GM12878 (cell line): ENCODE measurements around the gene CDK11A.
"Not testable (repeated sequence)": the region's sequence is repeated elsewhere in the genome, so short reads cannot be mapped to it uniquely, and the experiment has no call there.

Experiments
- EZH2 ChIP-seq: IDR thresholded peaks from 2 replicates; pipeline ENCODE4 v1.6.1; 2012; ENCODE audit warnings: low read depth, mild to moderate bottlenecking, control low read depth, inconsistent platforms, low read length, borderline replicate concordance; ENCODE audit not compliant: control insufficient read depth
- TCF7 ChIP-seq: IDR thresholded peaks from 2 replicates; pipeline ENCODE4 v1.6.1; 2014; ENCODE audit warnings: antibody characterized with exemption, borderline replicate concordance
- TF ChIP-seq, protein P1 (sequence below), 3 experiments: IDR thresholded peaks in 2 of 3; conservative IDR thresholded peaks in 1 of 3; 2 replicates each; pipeline ENCODE4 v1.5.1; 2011; ENCODE audit warnings: low read depth in 3 of 3, low read length in 3 of 3, mild to moderate bottlenecking in 3 of 3, control low read depth in 2 of 3, moderate library complexity in 2 of 3, inconsistent platforms in 1 of 3, mixed read lengths in 1 of 3; ENCODE audit not compliant: control insufficient read depth in 2 of 3, insufficient read depth in 1 of 3; ENCODE audit errors: extremely low read depth in 1 of 3

DNA sequence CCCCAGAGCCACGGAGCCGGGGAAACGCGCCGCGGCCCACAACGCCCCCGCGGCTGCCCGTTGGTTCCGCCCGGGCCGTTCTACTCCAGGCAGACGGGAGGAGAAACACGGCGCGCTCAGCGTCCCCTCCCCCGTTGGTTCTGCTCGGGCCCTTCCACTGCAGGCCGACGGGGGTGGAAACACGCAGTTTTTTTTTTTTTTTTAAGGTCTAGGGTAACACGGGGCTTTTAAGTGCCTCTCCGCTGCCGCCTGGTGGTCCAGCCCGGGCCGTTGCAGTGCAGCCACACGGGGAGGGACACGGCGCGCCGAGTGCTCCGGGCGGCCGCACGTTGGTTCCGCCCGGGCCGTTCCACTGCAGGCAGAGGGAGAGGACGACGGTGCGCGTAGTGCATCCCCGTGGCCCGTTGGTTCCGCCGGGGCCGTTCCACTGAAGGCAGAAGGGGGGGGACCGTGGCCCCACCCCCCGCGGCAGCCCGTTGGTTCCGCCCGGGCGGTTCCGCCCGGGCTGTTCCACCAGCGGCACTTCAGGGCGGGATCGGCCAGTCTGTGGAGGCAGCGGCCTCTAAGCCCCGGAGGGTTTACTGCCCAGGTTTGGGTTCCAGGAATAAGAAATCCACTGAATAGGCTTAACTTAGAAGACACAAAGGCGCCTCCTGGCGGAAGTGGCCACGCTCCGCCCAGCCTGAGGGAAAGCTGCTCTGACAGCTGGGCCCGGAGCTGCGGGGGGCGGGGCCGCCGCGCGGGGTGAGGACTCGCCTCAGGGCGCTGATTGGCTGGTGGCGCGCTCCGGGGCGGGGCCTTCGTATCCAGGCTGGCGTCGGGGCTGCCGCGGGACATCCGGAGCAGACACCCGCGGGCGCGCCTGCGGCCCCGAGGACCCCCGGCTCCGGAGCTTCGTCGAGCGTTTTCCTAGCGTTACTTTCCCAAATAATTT is 31.2 kb downstream of the CDK11A start, which contains the start of gene SLC35E2B:
- TF ChIP-seq, protein P1, sequence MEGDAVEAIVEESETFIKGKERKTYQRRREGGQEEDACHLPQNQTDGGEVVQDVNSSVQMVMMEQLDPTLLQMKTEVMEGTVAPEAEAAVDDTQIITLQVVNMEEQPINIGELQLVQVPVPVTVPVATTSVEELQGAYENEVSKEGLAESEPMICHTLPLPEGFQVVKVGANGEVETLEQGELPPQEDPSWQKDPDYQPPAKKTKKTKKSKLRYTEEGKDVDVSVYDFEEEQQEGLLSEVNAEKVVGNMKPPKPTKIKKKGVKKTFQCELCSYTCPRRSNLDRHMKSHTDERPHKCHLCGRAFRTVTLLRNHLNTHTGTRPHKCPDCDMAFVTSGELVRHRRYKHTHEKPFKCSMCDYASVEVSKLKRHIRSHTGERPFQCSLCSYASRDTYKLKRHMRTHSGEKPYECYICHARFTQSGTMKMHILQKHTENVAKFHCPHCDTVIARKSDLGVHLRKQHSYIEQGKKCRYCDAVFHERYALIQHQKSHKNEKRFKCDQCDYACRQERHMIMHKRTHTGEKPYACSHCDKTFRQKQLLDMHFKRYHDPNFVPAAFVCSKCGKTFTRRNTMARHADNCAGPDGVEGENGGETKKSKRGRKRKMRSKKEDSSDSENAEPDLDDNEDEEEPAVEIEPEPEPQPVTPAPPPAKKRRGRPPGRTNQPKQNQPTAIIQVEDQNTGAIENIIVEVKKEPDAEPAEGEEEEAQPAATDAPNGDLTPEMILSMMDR (IDR thresholded peaks at IDR 0.05 in 2 of 3, conservative IDR thresholded peaks at IDR 0.05 in 1 of 3; ENCODE audit: control insufficient read depth in 2 of 3, extremely low read depth in 1 of 3, insufficient read depth in 1 of 3, low read depth in 3 of 3, low read length in 3 of 3) = not testable (repeated sequence)
- TF ChIP-seq TCF7, EZH2: not testable (repeated sequence)
